Activated CD4-positive, alpha-beta T cell treated with anti-CD3 and anti-CD28 coated beads for 48 hours (primary cell): ENCODE measurements around the gene SAMMSON.
A peak's percentile ranks its signal among the peaks of the same experiment; 100 is the strongest.

Experiments used
- DNase-seq: peaks from one replicate; pipeline ENCODE4 v3.0.0-alpha.2; 2020

SAMMSON gene

GRCh38 chr3:69999140-70000027, at the start of gene SAMMSON:
TSS of gene SAMMSON (plus strand) at chr3:69999733.
- DNase-seq = no peak

GRCh38 chr3:69951616-69952015, 47.9 kb upstream of the SAMMSON start:
- no peak for DNase-seq

DNA sequence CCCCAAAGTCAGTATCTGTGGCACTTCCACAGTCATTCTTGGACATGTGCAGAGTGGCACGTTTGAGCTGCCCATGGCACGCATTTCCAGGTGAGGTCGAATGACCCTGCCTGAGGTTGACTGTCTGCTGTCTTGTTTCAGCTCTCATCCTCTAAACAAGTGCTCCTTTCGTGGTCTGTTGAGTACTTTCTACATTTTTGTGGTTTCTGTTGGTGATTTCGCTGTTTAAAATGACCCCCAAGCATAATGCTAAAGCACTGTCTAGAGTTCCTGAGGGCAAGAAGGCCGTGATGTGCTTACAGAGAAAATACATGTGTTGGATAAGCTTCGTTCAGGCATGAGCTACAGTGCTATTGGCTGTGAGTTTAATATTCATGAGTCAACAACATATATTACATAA, 40.0 kb upstream of the SAMMSON start:
- DNase-seq = no peak

DNA sequence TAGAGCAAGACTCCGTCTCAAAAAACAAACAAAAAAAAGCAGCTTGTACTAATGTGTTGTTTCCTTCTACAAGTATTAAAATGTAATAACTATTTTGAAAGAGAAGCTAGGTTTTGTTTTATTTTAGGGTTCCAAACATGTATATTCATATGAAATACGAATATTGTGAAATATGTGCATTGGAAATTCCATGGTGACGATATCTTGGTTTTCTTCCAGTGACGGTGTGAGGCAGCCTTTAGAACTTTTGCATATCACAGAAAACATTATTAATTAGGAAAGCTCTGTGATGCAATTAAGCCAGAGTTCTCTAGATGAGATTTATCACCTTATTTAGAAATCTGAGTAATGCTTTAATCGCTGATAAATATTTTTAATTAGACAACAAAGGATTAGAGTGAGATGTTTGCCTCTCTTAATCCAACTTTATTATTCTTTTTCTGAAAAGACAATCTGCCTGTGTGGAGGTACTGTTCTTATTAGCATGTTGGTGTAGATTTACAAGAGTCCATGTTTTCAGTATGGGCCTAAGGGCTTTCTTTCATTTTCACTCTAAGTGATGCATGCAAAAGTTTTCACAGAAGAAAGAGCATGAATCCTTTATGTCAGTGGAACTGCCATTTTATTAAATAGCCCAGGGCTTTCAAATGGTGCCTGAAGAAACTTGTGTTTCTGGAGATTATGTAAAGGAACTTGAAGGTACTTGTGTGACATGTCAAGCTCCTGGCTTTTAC, 37.7 kb upstream of the SAMMSON start:
- DNase-seq = no peak

- DNase-seq = no peak
Observed at GRCh38 chr3:69963643-69964042, 35.9 kb upstream of the SAMMSON start.

DNA sequence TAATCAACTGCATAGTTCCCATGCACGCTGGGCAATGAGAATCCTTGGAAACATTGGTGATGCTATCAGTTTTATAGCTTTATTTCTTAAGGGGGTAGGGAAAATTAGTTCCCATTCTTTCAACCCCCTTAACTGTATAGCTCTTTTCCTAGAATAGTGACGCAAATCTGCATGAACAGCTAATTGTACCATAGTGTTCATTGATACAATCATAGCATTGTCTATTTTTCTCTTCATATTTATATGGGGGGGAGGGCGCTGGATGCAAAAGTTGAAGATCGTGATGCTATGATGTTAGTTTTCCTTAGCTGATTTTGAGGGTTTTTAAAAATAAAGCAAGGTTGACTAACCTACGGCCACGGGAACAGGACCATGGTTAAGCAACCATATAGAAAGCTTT, 32.4 kb upstream of the SAMMSON start:
- DNase-seq = no peak

DNA sequence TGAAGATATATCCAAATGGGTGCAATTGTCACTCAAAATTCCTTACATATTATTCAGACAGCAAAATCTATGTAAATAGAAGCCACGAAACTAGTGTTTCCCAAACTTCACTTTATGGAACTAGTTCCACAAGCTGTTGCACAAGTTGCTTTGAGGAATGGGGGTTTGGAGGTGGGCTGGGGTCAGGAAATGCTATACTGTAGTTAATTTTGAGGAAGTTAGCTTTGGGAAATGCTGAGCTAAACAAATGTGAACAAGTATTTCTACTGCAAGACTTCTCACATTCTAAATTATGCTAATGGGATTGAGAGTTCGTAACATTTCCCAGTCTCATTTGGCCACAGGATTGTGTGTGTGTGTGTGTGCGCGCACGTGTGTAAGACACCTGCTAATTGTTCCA, 28.7 kb upstream of the SAMMSON start:
- no peak for DNase-seq

DNA sequence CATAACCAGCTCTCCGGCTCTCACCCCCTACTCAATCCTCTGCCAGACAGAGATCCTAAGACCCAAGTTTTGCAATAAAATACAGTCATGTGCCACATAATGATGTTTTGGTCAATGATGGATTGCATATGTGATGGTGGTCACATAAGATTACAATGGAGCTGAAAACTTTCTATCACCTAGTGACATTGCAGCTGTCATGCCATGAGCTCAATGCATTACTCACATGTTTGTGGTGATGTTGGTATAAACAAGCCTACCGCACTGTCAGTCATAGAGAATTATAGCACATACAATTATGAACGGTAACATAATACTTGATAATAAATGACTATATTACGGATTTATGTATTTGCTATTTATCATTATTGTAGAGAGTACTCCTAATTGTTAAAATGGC, 26.9 kb upstream of the SAMMSON start:
- DNase-seq = no peak

DNA sequence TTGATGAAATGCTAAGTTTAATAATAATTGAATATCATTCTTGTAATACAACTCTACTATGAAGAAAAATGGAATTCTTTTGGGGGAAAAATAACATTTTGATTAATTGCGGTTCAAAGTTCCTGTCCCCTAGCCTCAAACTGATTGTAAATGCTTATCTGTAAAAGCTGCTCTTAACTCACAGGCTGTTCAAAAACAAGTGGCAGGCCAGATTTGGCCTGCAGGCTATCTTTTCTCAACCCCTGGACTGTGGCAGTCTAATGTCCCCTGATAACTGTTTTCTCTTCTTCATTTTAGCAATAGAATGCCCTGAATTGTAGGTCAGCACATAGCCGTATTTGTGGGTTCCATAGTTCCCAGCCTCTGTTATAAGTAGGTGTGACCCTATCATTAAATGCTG, 23.5 kb upstream of the SAMMSON start:
- no peak for DNase-seq

- peak; percentile 14 for DNase-seq
Observed at GRCh38 chr3:69983546-69984265, 15.8 kb upstream of the SAMMSON start.

GRCh38 chr3:69985266-69985665, 14.3 kb upstream of the SAMMSON start:
- no peak for DNase-seq

- no peak for DNase-seq
Observed at GRCh38 chr3:69986419-69986818, 13.1 kb upstream of the SAMMSON start.

DNA sequence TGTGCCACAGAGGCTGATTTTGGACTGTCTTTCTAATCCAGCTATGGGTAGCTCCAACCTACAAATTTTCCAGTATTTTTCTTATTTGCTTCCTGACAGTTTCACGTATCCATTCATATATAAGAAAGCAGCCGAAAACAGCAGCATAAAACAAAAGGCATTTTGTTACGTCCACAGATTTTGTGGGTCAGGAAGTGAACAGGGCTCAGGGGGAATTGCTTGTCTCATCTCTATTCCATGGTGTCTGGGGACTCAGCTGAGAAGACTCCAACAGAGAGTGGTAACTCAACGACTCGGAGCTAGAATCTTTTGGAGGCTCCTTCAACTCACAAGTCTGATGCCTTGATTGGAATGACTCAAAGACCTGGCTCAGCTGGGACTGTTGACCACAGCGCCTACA, 11.7 kb upstream of the SAMMSON start:
- no peak for DNase-seq

DNA sequence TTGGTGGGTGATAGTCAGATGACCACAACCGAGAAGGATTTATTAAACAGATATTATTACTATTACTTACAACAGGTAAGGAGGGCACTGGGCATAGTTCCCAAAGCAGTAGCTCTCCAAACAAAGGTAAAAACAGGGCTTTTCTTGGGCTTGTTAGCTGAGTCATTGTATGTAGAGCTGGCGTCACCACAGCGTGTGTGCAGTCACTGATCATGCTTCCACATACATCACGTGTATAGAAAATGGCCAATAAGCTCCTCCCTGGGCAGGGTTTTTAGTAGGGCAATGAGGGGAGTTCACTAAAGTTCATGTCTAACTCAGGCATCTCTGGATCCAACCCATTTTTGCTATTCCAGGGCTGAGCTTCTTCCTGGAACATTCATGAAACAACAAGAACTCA, 5.8 kb upstream of the SAMMSON start:
- DNase-seq = no peak

GRCh38 chr3:69994919-69995318, 4.6 kb upstream of the SAMMSON start:
- no peak for DNase-seq

- no peak for DNase-seq
Observed at GRCh38 chr3:69997631-69998307, 1.8 kb upstream of the SAMMSON start.

- DNase-seq = no peak
Observed at GRCh38 chr3:69998759-69999139, 784 bp upstream of the SAMMSON start.

DNA sequence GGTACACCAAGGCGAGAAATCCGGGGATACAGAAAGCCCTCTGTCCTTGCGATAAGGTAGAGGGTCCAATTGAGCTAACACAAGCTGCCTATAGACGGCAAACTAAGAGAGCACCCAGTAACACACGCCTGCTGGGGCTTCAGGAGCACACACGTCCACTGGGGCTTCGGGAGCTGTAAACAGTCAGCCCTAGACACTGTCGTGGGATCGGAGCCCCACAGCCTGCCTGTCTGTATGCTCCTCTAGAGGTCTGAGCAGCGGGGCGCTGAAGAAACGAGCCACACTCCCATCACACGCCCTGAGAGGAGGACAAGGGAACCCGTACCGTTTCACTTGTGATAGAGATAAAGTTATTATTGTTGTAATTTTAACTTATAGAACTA, 486 bp downstream of the SAMMSON start:
- no peak for DNase-seq

GRCh38 chr3:70000563-70001081, 1.1 kb downstream of the SAMMSON start:
- DNase-seq = no peak

- no peak for DNase-seq
Observed at GRCh38 chr3:70003119-70003518, 3.6 kb downstream of the SAMMSON start.

GRCh38 chr3:70006089-70006488, 6.6 kb downstream of the SAMMSON start:
- DNase-seq = no peak

GRCh38 chr3:70010346-70010745, 10.8 kb downstream of the SAMMSON start:
- no peak for DNase-seq

- DNase-seq = no peak
Observed at GRCh38 chr3:70011582-70011981, 12.0 kb downstream of the SAMMSON start.
